D721Med (cell line): ENCODE data around the gene CD177.
"Not testable (repeated sequence)": the region's sequence is repeated elsewhere in the genome, so short reads cannot be mapped to it uniquely, and the experiment has no call there.

Experiments used
- DNase-seq: peaks from one replicate; pipeline ENCODE4 v3.0.0; 2011; ENCODE audit warnings: low spot score; ENCODE audit not compliant: insufficient read length
- FAIRE-seq: peaks from 2 replicates; lab custom pipeline; 2011; peaks lifted over from hg19 to GRCh38; lab: Jason Lieb, UNC
- CTCF ChIP-seq: IDR thresholded peaks from 2 replicates; pipeline ENCODE4 v1.5.1; 2012; ENCODE audit warnings: mild to moderate bottlenecking, control low read depth; ENCODE audit not compliant: insufficient read depth; ENCODE audit errors: missing control alignments

CD177 gene

GRCh38 chr19:43320546-43320945 lies 32.9 kb upstream of the CD177 start:
- no peak for TF ChIP-seq CTCF
- no peak for FAIRE-seq
- no peak for DNase-seq

- FAIRE-seq, DNase-seq: not testable (repeated sequence)
Measured at GRCh38 chr19:43326761-43327160, 26.7 kb upstream of the CD177 start.

- DNase-seq, FAIRE-seq: not testable (repeated sequence)
Measured at GRCh38 chr19:43328561-43328960, 24.9 kb upstream of the CD177 start.

GRCh38 chr19:43329049-43329448 lies 24.4 kb upstream of the CD177 start:
- DNase-seq, FAIRE-seq: not testable (repeated sequence)

- TF ChIP-seq CTCF = no peak
- no peak for FAIRE-seq
- DNase-seq = no peak
Measured at GRCh38 chr19:43329989-43330388, 23.5 kb upstream of the CD177 start.

GRCh38 chr19:43330726-43331434 lies 22.6 kb upstream of the CD177 start:
- no peak for FAIRE-seq
- DNase-seq = no peak
- TF ChIP-seq CTCF = no peak

- FAIRE-seq = no peak
- DNase-seq = no peak
- no peak for TF ChIP-seq CTCF
Measured at GRCh38 chr19:43331435-43332010, 22.0 kb upstream of the CD177 start.

- DNase-seq (no peak), FAIRE-seq (no peak)
- TF ChIP-seq CTCF = no peak
Measured at GRCh38 chr19:43332058-43332922, 21.2 kb upstream of the CD177 start.

- not testable (repeated sequence) for FAIRE-seq, DNase-seq
Measured at GRCh38 chr19:43336508-43336907, 17.0 kb upstream of the CD177 start.
